Measurements from ENCODE around the gene SYVN1. TPM values are rescaled to one million over a fixed set of nuclear protein-coding genes. Genes with fewer than 3 reads are reported as not detected.

Gene SYVN1
- total RNA-seq, 2 experiments from 2014 or later = 89.1 to 96.8 TPM

GRCh38 chr11:65096926-65097325, 37.4 kb downstream of the SYVN1 start:
- DNase-seq = no peak
- no peak for ATAC-seq (ENCODE audit: poor library complexity)
- ChIA-PET POLR2A (interaction anchor here (0.6 to 6.9 kb wide), 16 partner anchors 14 to 1248 kb away, joined by 3 to 91 read pairs (median 4); partner anchors contain the start of genes ARL2, BRMS1, CDCA5 and EHD1), CTCF (interaction anchor here (0.7 to 6.6 kb wide), 3 partner anchors 15 to 83 kb away, joined by 3 to 58 read pairs (median 4); partner anchors contain the start of genes ARL2, TM7SF2 and ZNHIT2)
- peaks cover 21% of the 10 kb centered on the region for H3K4me1 Mint-ChIP-seq (ENCODE audit: low read depth)
- Histone ChIP-seq H3K9me3 (ENCODE audit: control insufficient read depth in 1 of 2, insufficient read depth in 1 of 2, low read length in 2 of 2) (no peaks in the 10 kb centered on the region), H3K27me3 (ENCODE audit: control insufficient read depth in 1 of 2, insufficient read depth in 2 of 2, low read length in 2 of 2) (no peaks in the 10 kb centered on the region), H3K4me1 (ENCODE audit: insufficient read depth, low read length) (peaks cover 23% of the 10 kb centered on the region), H3K27ac (ENCODE audit: low read depth in 1 of 2, low read length in 2 of 2) (peak overlapping the region; percentile 78 to 85), H3K4me3 (ENCODE audit: low read length) (peak overlapping the region; percentile 79), H3K36me3 (ENCODE audit: insufficient read depth, low read length) (peaks cover 18% of the 10 kb centered on the region)
- TF ChIP-seq CTCF (IDR thresholded peaks at IDR 0.05) = no peak
- H3K27ac Mint-ChIP-seq = peak overlapping the region; percentile 98
- peaks cover 35% of the 10 kb centered on the region for H3K36me3 Mint-ChIP-seq (ENCODE audit: low read depth)
- no peaks in the 10 kb centered on the region for H3K27me3 Mint-ChIP-seq
- peak overlapping the region; percentile 96 for H3K4me3 Mint-ChIP-seq
- no peaks in the 10 kb centered on the region for H3K9me3 Mint-ChIP-seq
- intact Hi-C loops (cut with DNase I, micrococcal nuclease) = loop anchor here (1.0 kb wide), 5 partner anchors 13 to 37 kb away; partner anchors contain the start of genes CDCA5 (in 2 of the 2), ZFPL1 (in 2 of the 2), ZNHIT2 (in 2 of the 2) and FAU (in 1 of the 2)

- Mint-ChIP-seq H3K27me3 (no peaks in the 10 kb centered on the region), H3K4me3 (peak within 1 kb of the TSS; percentile 96), H3K36me3 (ENCODE audit: low read depth) (peaks cover 30% of the 10 kb centered on the region), H3K9me3 (no peaks in the 10 kb centered on the region), H3K27ac (peak within 1 kb of the TSS; percentile 98), H3K4me1 (ENCODE audit: low read depth) (peaks cover 21% of the 10 kb centered on the region)
- no peaks in the 10 kb centered on the region for H3K27me3 ChIP-seq (ENCODE audit: control insufficient read depth in 1 of 2, insufficient read depth in 2 of 2, low read length in 2 of 2)
- TF ChIP-seq CTCF (IDR thresholded peaks at IDR 0.05) = no peak
- ChIA-PET POLR2A (interaction anchor here (0.6 to 6.9 kb wide), 22 partner anchors 9 to 1249 kb away, joined by 3 to 91 read pairs (median 4); partner anchors contain the start of genes ARL2, BRMS1, CAPN1 and CCDC85B), CTCF (interaction anchor here (0.5 to 6.6 kb wide), 4 partner anchors 16 to 75 kb away, joined by 3 to 58 read pairs (median 4); partner anchors contain the start of genes TM7SF2 and ZNHIT2)
- ATAC-seq (ENCODE audit: poor library complexity) (peak; percentile 85), DNase-seq (peak; percentile 76 to 94 (median 83))
- intact Hi-C loops (cut with DNase I, micrococcal nuclease) = loop anchor here (1.0 kb wide), 5 partner anchors 12 to 38 kb away; partner anchors contain the start of genes CDCA5 (in 2 of the 2), ZFPL1 (in 2 of the 2), ZNHIT2 (in 2 of the 2) and FAU (in 1 of the 2)
- H3K36me3 ChIP-seq (ENCODE audit: insufficient read depth, low read length) = peaks cover 17% of the 10 kb centered on the region
- peak within 1 kb of the TSS; percentile 78 to 85 for H3K27ac ChIP-seq (ENCODE audit: low read depth in 1 of 2, low read length in 2 of 2)
- H3K4me3 ChIP-seq (ENCODE audit: low read length) = peak within 1 kb of the TSS; percentile 79
- H3K4me1 ChIP-seq (ENCODE audit: insufficient read depth, low read length) = peaks cover 23% of the 10 kb centered on the region
- H3K9me3 ChIP-seq (ENCODE audit: control insufficient read depth in 1 of 2, insufficient read depth in 1 of 2, low read length in 2 of 2) = no peaks in the 10 kb centered on the region
These were observed 38.1 kb downstream of the SYVN1 start, which contains the start of gene VPS51 for GRCh38 chr11:65095974-65096806. VPS51 (plus strand) TSS chr11:65096214; CDS start chr11:65096251, 37 bp downstream.

- intact Hi-C loops (cut with DNase I, micrococcal nuclease) = no loop called here
- H3K9me3 Mint-ChIP-seq = no peaks in the 10 kb centered on the region
- peak overlapping the region; percentile 79 for H3K4me3 ChIP-seq (ENCODE audit: low read length)
These were observed 38.9 kb downstream of the SYVN1 start for GRCh38 chr11:65095427-65095826.

More at GRCh38 chr11:65095427-65095826, 38.9 kb downstream of the SYVN1 start:
- Histone ChIP-seq H3K27me3 (ENCODE audit: control insufficient read depth in 1 of 2, insufficient read depth in 2 of 2, low read length in 2 of 2) (no peaks in the 10 kb centered on the region), H3K4me1 (ENCODE audit: insufficient read depth, low read length) (peaks cover 23% of the 10 kb centered on the region), H3K27ac (ENCODE audit: low read depth in 1 of 2, low read length in 2 of 2) (peak overlapping the region; percentile 78 to 85), H3K36me3 (ENCODE audit: insufficient read depth, low read length) (peaks cover 13% of the 10 kb centered on the region), H3K9me3 (ENCODE audit: control insufficient read depth in 1 of 2, insufficient read depth in 1 of 2, low read length in 2 of 2) (no peaks in the 10 kb centered on the region)
- Mint-ChIP-seq H3K27me3 (no peaks in the 10 kb centered on the region), H3K4me1 (ENCODE audit: low read depth) (peaks cover 21% of the 10 kb centered on the region), H3K4me3 (peak overlapping the region; percentile 96), H3K36me3 (ENCODE audit: low read depth) (peaks cover 24% of the 10 kb centered on the region), H3K27ac (peak overlapping the region; percentile 98)
- POLR2A ChIA-PET = interaction anchor here (1.1 to 6.9 kb wide), 10 partner anchors 9 to 795 kb away, joined by 3 to 91 read pairs (median 7); partner anchors contain the start of genes CAPN1, CCDC85B, CDCA5 and FAU
- no peak for TF ChIP-seq CTCF (IDR thresholded peaks at IDR 0.05)
- no peak for ATAC-seq (ENCODE audit: poor library complexity)
- peak in 1 of 14 experiments; percentile 40 for DNase-seq
- CTCF ChIA-PET = interaction anchor here (1.0 to 6.6 kb wide), 3 partner anchors 15 to 22 kb away, joined by 3 to 58 read pairs (median 9); partner anchors contain the start of genes TM7SF2 and ZNHIT2

All from CD4-positive, alpha-beta T cell (primary cell).